OCI-LY1 (cell line): ENCODE measurements around the gene SYNDIG1.

Experiments
- H2AFZ ChIP-seq: fragments of 200-600 bp; sonication (generic), shearing (Covaris generic); 2 replicates; pipeline ENCODE4 v1.6.0; 2014; ENCODE audit warnings: antibody characterized with exemption, mild to moderate bottlenecking, low read length
- H3F3A ChIP-seq: fragments of 200-600 bp; sonication (generic), shearing (Covaris generic); 2 replicates; pipeline ENCODE4 v1.6.0; 2014; ENCODE audit warnings: mild to moderate bottlenecking, antibody characterized with exemption, low read length, moderate library complexity; ENCODE audit not compliant: insufficient read depth
- H3K27ac ChIP-seq: fragments of 200-600 bp; sonication (generic); 2 replicates; pipeline ENCODE4 v1.5.1; 2014; ENCODE audit warnings: low read length, mixed run types, mild to moderate bottlenecking, low read depth; ENCODE audit not compliant: poor library complexity, severe bottlenecking
- H3K27me3 ChIP-seq: fragments of 200-600 bp; sonication (generic); 2 replicates; pipeline ENCODE4 v1.6.0; 2014; ENCODE audit warnings: antibody characterized with exemption, mild to moderate bottlenecking, low read length, moderate library complexity; ENCODE audit not compliant: insufficient read depth
- H3K36me3 ChIP-seq: fragments of 200-600 bp; sonication (generic); 2 replicates; pipeline ENCODE4 v1.6.1; 2014; ENCODE audit warnings: mild to moderate bottlenecking, antibody characterized with exemption, low read length, moderate library complexity, mixed read lengths; ENCODE audit not compliant: insufficient read depth
- H3K4me1 ChIP-seq: fragments of 200-600 bp; sonication (generic); 2 replicates; pipeline ENCODE4 v1.5.1; 2014; ENCODE audit warnings: mild to moderate bottlenecking, low read length, moderate library complexity; ENCODE audit not compliant: insufficient read depth, severe bottlenecking
- H3K4me2 ChIP-seq: fragments of 200-600 bp; sonication (generic), shearing (Covaris generic); 2 replicates; pipeline ENCODE4 v1.6.1; 2014; ENCODE audit warnings: low read length
- H3K4me3 ChIP-seq: fragments of 200-600 bp; sonication (generic); 2 replicates; pipeline ENCODE4 v1.5.1; 2014; ENCODE audit warnings: low read length, low read depth, mild to moderate bottlenecking, mixed read lengths; ENCODE audit not compliant: poor library complexity, severe bottlenecking
- H3K79me2 ChIP-seq: fragments of 200-600 bp; shearing (Covaris generic); 2 replicates; pipeline ENCODE4 v1.6.1; 2016; ENCODE audit warnings: mixed run types, low read length, mixed read lengths; ENCODE audit not compliant: insufficient read depth
- H3K9ac ChIP-seq: fragments of 200-600 bp; sonication (generic), shearing (Covaris generic); 2 replicates; pipeline ENCODE4 v1.6.1; 2014; ENCODE audit warnings: mild to moderate bottlenecking, low read length, mixed read lengths
- H3K9me2 ChIP-seq: fragments of 200-600 bp; sonication (generic), shearing (Covaris generic); 2 replicates; pipeline ENCODE4 v1.6.1; 2014; ENCODE audit warnings: low read depth, mild to moderate bottlenecking, low read length, mixed read lengths
- H3K9me3 ChIP-seq: fragments of 200-600 bp; shearing (Covaris generic); 2 replicates; pipeline ENCODE4 v1.6.1; 2014; ENCODE audit warnings: low read length, mixed read lengths
- H4K20me1 ChIP-seq: fragments of 200-600 bp; sonication (generic), shearing (Covaris generic); 2 replicates; pipeline ENCODE4 v1.6.0; 2016; ENCODE audit warnings: mild to moderate bottlenecking, low read length; ENCODE audit not compliant: insufficient read depth
- CTCF ChIP-seq: fragments of 200-600 bp; sonication (generic), shearing (Covaris generic); IDR thresholded peaks from 2 replicates; pipeline ENCODE4 v1.5.1; 2017; ENCODE audit warnings: mild to moderate bottlenecking, antibody characterized with exemption, low read length, moderate library complexity, mixed read lengths
- EZH2 ChIP-seq: fragments of 200-600 bp; sonication (generic), shearing (Covaris generic); IDR thresholded peaks from 2 replicates; pipeline ENCODE4 v1.8.0; 2017; ENCODE audit warnings: borderline replicate concordance, mixed run types, mild to moderate bottlenecking, antibody characterized with exemption, low read length, moderate library complexity, mixed read lengths

SYNDIG1 gene

GRCh38 chr20:24678351-24679106 lies 209.1 kb downstream of the SYNDIG1 start:
- no peaks in the 10 kb centered on the region for H4K20me1 ChIP-seq
- H3K9me3 ChIP-seq: no peaks in the 10 kb centered on the region
- no peaks in the 10 kb centered on the region; the same call in 1 of the 2 replicates for H3K27me3 ChIP-seq
- no peak overlapping the region for H2AFZ ChIP-seq
- H3K4me3 ChIP-seq: no peak overlapping the region
- H3K36me3 ChIP-seq: no peaks in the 10 kb centered on the region
- no peaks in the 10 kb centered on the region for H3F3A ChIP-seq
- H3K4me1 ChIP-seq: no peaks in the 10 kb centered on the region
- H3K9me2 ChIP-seq: no peaks in the 10 kb centered on the region
- H3K9ac ChIP-seq: no peak overlapping the region
- TF ChIP-seq CTCF (no peak), EZH2 (no peak)
- H3K79me2 ChIP-seq: no peaks in the 10 kb centered on the region
- no peak overlapping the region for H3K4me2 ChIP-seq
- no peak overlapping the region for H3K27ac ChIP-seq

DNA sequence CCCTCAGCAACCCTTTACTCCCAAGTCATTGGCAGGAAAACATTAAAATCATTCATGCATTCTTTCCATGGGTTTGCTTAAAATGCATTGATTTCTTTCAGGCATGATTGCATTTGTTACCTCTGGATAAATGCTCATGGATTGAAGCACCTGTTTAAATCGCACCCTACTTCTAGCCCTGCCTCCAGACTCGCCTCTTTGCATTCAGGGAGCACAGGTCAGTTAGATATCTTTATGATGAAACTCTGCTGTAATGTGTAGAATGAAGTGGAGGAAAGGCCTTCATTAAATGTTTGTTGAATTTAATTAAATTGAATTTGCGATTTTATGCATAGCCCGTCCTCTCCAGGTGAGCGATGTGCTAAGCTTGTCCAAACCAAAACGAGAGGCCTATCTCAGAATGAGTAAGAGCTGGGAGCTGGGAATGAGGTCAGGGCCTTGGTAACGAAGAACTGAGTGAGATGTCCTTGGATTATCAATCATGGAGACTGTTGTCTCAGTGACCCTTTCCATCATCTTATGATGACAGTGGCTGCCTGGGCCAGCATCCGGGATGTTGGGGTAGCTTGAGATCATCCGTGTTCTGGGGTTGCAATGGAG lies 210.1 kb downstream of the SYNDIG1 start:
- Histone ChIP-seq H3K27ac (no peak overlapping the region), H2AFZ (no peak overlapping the region), H3K9me3 (no peaks in the 10 kb centered on the region), H3K79me2 (no peaks in the 10 kb centered on the region), H3K9me2 (no peaks in the 10 kb centered on the region), H3K4me3 (no peak overlapping the region), H4K20me1 (no peaks in the 10 kb centered on the region), H3K36me3 (no peaks in the 10 kb centered on the region), H3K9ac (no peak overlapping the region), H3F3A (no peaks in the 10 kb centered on the region), H3K27me3 (no peaks in the 10 kb centered on the region; the same call in 1 of the 2 replicates), H3K4me2 (no peak overlapping the region), H3K4me1 (no peaks in the 10 kb centered on the region)
- no peak for TF ChIP-seq CTCF

DNA sequence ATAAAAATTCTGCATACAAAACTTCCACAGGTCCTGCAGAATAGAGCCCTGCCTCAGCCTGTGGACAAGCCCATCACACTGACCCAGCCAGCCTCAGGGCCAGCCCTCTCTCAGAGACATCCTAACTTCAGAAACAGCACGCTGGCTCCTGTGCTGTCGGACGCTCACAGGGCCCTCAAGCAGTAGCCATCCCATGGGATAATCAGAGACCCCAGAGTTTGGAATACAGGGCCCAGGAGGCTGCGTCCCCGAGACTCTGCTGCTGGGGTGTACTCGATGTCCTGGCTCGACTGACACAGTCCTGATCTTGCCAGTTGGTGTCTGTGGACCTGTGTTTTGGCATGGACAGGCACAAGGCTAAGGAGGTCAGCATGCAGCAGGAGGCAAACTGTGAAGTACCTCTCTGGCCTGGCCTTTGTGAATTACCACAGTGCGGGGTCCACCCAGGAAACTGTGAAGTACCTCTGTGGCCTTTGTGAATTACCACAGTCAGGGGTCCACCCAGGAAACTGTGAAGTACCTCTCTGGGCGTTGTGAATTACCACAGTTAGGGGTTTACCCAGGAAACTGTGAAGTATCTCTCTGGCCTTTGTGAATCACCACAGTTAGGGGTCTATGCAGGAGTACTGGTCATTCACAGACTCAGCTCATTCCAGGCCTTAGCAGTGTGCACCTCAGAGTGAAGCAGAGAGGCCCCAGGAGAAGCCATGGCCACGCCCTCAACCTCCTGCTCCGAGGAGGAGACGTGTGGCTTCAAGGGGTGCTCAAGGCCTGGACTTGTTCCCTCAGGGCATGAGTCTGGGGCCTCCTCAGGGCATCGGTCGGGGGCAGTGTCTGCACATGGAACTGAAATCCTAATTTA lies 212.4 kb downstream of the SYNDIG1 start:
- Histone ChIP-seq H3K4me1 (no peaks in the 10 kb centered on the region), H3K79me2 (no peaks in the 10 kb centered on the region), H3K27ac (no peak overlapping the region), H3K4me2 (no peak overlapping the region), H3K9me3 (no peaks in the 10 kb centered on the region), H4K20me1 (no peaks in the 10 kb centered on the region), H3K4me3 (no peak overlapping the region), H3K9ac (no peak overlapping the region), H3F3A (no peaks in the 10 kb centered on the region), H2AFZ (no peak overlapping the region), H3K9me2 (no peaks in the 10 kb centered on the region), H3K36me3 (no peaks in the 10 kb centered on the region), H3K27me3 (no peaks in the 10 kb centered on the region; the same call in 1 of the 2 replicates)
- TF ChIP-seq CTCF (no peak), EZH2 (no peak)
